Right cardiac atrium (tissue), 5 donors: ENCODE measurements around the gene LRRK1. TPM values are rescaled to one million over a fixed set of nuclear protein-coding genes. Genes with fewer than 3 reads are reported as not detected.
A peak's percentile ranks its signal among the peaks of the same experiment; 100 is the strongest.

ENCODE experiments used
- ATAC-seq, 2 donors: fragments of 200-7000 bp; cut with Tn5 transposase; one replicate each; pipeline versions ENCODE4 v1.8.0 to v1.9.1; 2020; ENCODE audit warnings: moderate library complexity in 2 of 2, mild to moderate bottlenecking in 1 of 2
- DNase-seq, 3 donors: peaks; one replicate each; pipeline ENCODE4 v3.0.0-alpha.2; 2020
- H3K27ac ChIP-seq: one replicate; pipeline ENCODE4 v1.5.1; 2013; ENCODE audit warnings: mild to moderate bottlenecking, low read length, control low read depth, moderate library complexity
- H3K27me3 ChIP-seq: one replicate; pipeline ENCODE4 v1.6.1; 2013; ENCODE audit not compliant: control insufficient read depth, insufficient read depth
- H3K4me1 ChIP-seq: one replicate; pipeline ENCODE4 v1.6.1; 2013; ENCODE audit warnings: low read length; ENCODE audit not compliant: control insufficient read depth, insufficient read depth
- H3K4me3 ChIP-seq: one replicate; pipeline ENCODE4 v1.5.1; 2013; ENCODE audit warnings: low read length, control low read depth
- H3K9me3 ChIP-seq: one replicate; pipeline ENCODE4 v1.6.1; 2013; ENCODE audit warnings: low read length; ENCODE audit not compliant: control insufficient read depth
- WGBS: extraction: QIAGEN DNeasy Blood & Tissue Kit; methylation state at CpG from one replicate; pipeline ENCODE4 v1.1.7; 2013; 5-methylcytosine and 5-hydroxymethylcytosine counted together
- intact Hi-C, 4 donors: fragments of 100-400 bp; cut with DNase I; formaldehyde crosslinking; loops; one replicate each; pipeline versions ENCODE4 v1.11.0 to v1.14.0; 2022 to 2023
- polyA plus RNA-seq: library from polyadenylated mRNA; stranded (reverse); fragments of 200-250 nt; gene quantifications from one replicate; pipeline ENCODE4 v1.2.3, GENCODE V29; 2013
- total RNA-seq, 4 donors: library from RNA; stranded (reverse); fragmentation: NEBNext Ultra II Directional; extraction: Animal tissue kit (Norgen Biotek cat#: 25700); gene quantifications; one replicate each; pipeline ENCODE4 v1.2.1, GENCODE V29; 2021
- donor health status: healthy with polysubstance abuse.
- donor health status: DM: no; HTN: yes; CAD: no.
- donor health status: DM: no; HTN: no; CAD: no.
- donor health status: DM: no; HTN: yes; CAD: no; lungs with severe emphysema.
- donor health status: DM: yes; HTN: yes; CAD: no.

The LRRK1 gene
- total and polyA plus RNA-seq, 5 donors, result 2.9 to 7.6 (median 5.1) TPM

GRCh38 chr15:101046826-101047225 lies 127.7 kb downstream of the LRRK1 start:
- DNase-seq (no peak), ATAC-seq (no peak)
- H3K27me3 ChIP-seq, result no peaks in the 10 kb centered on the region
- WGBS, result 86% methylated on average over 7 of the region's 7 CpGs
- no peak overlapping the region for H3K27ac ChIP-seq
- intact Hi-C loops, result no loop called here
- H3K4me1 ChIP-seq, result peaks cover 7% of the 10 kb centered on the region
- no peak overlapping the region for H3K4me3 ChIP-seq
- no peaks in the 10 kb centered on the region for H3K9me3 ChIP-seq

GRCh38 chr15:101047301-101047781 lies 128.2 kb downstream of the LRRK1 start:
- intact Hi-C loops, result no loop called here
- H3K4me3 ChIP-seq, result no peak overlapping the region
- H3K4me1 ChIP-seq, result peaks cover 7% of the 10 kb centered on the region
- H3K27ac ChIP-seq, result no peak overlapping the region
- no peaks in the 10 kb centered on the region for H3K27me3 ChIP-seq
- 82% methylated on average over 22 of the region's 22 CpGs for WGBS
- DNase-seq (no peak), ATAC-seq (no peak)
- no peaks in the 10 kb centered on the region for H3K9me3 ChIP-seq

GRCh38 chr15:101048176-101048575 lies 129.0 kb downstream of the LRRK1 start:
- Histone ChIP-seq H3K4me1 (peaks cover 7% of the 10 kb centered on the region), H3K9me3 (no peaks in the 10 kb centered on the region), H3K4me3 (no peak overlapping the region), H3K27ac (no peak overlapping the region), H3K27me3 (no peaks in the 10 kb centered on the region)
- DNase-seq, result no peak
- intact Hi-C loops, result no loop called here
- WGBS, result 66% methylated on average over 7 of the region's 7 CpGs
- ATAC-seq, result no peak

GRCh38 chr15:101048581-101049030 lies 129.4 kb downstream of the LRRK1 start:
- Histone ChIP-seq H3K9me3 (no peaks in the 10 kb centered on the region), H3K4me1 (peaks cover 7% of the 10 kb centered on the region), H3K27me3 (no peaks in the 10 kb centered on the region), H3K4me3 (no peak overlapping the region), H3K27ac (no peak overlapping the region)
- WGBS, result 90% methylated on average over 13 of the region's 13 CpGs
- ATAC-seq (no peak), DNase-seq (no peak)
- intact Hi-C loops, result no loop called here

DNA sequence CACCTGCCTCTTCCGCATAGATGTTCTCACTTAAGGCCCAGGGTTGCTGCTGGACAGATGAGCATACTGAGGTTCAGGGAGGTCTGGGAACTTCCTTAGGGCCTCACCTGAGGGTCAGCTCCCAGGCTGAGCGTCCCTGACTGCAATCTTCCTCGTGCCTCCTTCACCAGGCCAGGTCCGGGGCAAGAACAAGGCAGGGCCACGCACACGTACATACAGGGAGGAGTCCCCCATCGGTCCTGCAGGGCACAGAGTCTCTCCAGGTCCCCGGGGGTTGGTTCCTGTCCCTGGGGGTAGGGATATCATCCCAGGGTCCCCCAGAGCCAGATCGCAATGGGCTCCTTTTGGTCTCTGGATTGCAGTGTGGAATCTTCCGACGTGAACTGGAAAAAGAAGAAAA lies 130.1 kb downstream of the LRRK1 start:
- H3K4me3 ChIP-seq, result no peak overlapping the region
- no peaks in the 10 kb centered on the region for H3K9me3 ChIP-seq
- H3K27ac ChIP-seq, result no peak overlapping the region
- intact Hi-C loops, result no loop called here
- DNase-seq, result no peak
- H3K27me3 ChIP-seq, result no peaks in the 10 kb centered on the region
- ATAC-seq, result no peak
- peaks cover 7% of the 10 kb centered on the region for H3K4me1 ChIP-seq
- WGBS, result 88% methylated on average over 11 of the region's 11 CpGs

GRCh38 chr15:101049856-101050622 lies 130.9 kb downstream of the LRRK1 start:
- Histone ChIP-seq H3K4me1 (peaks cover 5% of the 10 kb centered on the region), H3K27me3 (no peaks in the 10 kb centered on the region), H3K9me3 (no peaks in the 10 kb centered on the region), H3K27ac (no peak overlapping the region), H3K4me3 (no peak overlapping the region)
- DNase-seq (peak in 2 of 3 donors; percentile 60 to 80), ATAC-seq (peak; percentile 44 to 49)
- WGBS, result 79% methylated on average over 22 of the region's 22 CpGs
- intact Hi-C loops, result no loop called here

- H3K27me3 ChIP-seq, result no peaks in the 10 kb centered on the region
- WGBS, result 85% methylated on average over 10 of the region's 10 CpGs
- no peak for ATAC-seq
- no peak overlapping the region for H3K4me3 ChIP-seq
- no peak for DNase-seq
- H3K27ac ChIP-seq, result no peak overlapping the region
- intact Hi-C loops, result no loop called here
- H3K9me3 ChIP-seq, result no peaks in the 10 kb centered on the region
- peaks cover 4% of the 10 kb centered on the region for H3K4me1 ChIP-seq
Measured at GRCh38 chr15:101050623-101051290, 131.6 kb downstream of the LRRK1 start.

DNA sequence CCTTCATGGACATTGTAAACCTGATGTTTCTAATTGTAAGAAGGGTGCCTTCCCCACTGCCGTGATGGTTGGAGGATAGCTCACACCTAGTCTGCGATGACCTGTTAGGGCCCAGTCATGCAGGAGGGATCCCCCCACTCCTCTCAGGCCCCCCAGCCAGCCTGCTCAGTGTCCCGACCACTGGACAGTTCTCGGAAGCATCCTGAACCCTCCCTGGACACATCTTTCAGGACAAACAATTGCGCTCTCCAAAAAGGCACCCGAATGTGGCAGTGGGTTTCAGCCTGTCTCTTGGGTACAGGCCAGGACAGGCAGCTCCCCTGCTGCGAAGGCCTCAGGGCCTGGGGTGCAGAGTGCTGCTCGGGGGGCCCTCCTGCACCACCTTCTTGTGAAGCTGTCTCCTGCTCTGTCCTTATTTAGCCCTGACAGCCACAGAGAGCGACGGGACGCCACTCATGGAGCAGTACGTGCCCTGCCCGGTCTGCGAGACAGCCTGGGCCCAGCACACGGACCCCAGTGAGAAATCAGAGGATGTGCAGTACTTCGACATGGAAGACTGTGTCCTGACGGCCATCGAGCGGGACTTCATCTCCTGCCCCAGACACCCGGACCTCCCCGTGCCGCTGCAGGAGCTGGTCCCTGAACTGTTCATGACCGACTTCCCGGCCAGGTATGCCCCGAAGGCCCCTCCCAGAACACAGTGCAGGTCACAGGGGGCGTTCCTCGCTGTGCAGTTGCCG lies 132.3 kb downstream of the LRRK1 start:
- WGBS, result 92% methylated on average over 28 of the region's 28 CpGs
- Histone ChIP-seq H3K9me3 (no peaks in the 10 kb centered on the region), H3K4me3 (no peak overlapping the region), H3K4me1 (no peaks in the 10 kb centered on the region), H3K27ac (no peak overlapping the region), H3K27me3 (no peaks in the 10 kb centered on the region)
- intact Hi-C loops, result no loop called here
- no peak for DNase-seq
- ATAC-seq, result no peak

- WGBS, result 89% methylated on average over 13 of the region's 13 CpGs
- ATAC-seq (no peak), DNase-seq (no peak)
- Histone ChIP-seq H3K27ac (no peak overlapping the region), H3K4me3 (no peak overlapping the region), H3K9me3 (no peaks in the 10 kb centered on the region), H3K4me1 (no peaks in the 10 kb centered on the region), H3K27me3 (no peaks in the 10 kb centered on the region)
- intact Hi-C loops, result no loop called here
Measured at GRCh38 chr15:101052031-101052620, 133.0 kb downstream of the LRRK1 start.

- H3K4me1 ChIP-seq, result no peaks in the 10 kb centered on the region
- H3K9me3 ChIP-seq, result no peaks in the 10 kb centered on the region
- no peak overlapping the region for H3K27ac ChIP-seq
- DNase-seq, result no peak
- ATAC-seq, result no peak
- intact Hi-C loops, result no loop called here
- no peaks in the 10 kb centered on the region for H3K27me3 ChIP-seq
- 97% methylated on average over 20 of the region's 20 CpGs for WGBS
- H3K4me3 ChIP-seq, result no peak overlapping the region
Measured at GRCh38 chr15:101052681-101053121, 133.5 kb downstream of the LRRK1 start.
